HepG2 (cell line): ENCODE data around the gene AGER.

Source experiments
- HNRNPL ChIP-seq: fragments of 200-400 bp; formaldehyde crosslinking; IDR thresholded peaks from 2 replicates; pipeline ENCODE4 v1.6.1; 2017; ENCODE audit warnings: mild to moderate bottlenecking, low read depth, low read length
- TAF1 ChIP-seq: sonication (generic); formaldehyde crosslinking; IDR thresholded peaks from 2 replicates; pipeline ENCODE4 v1.4.0; 2020; ENCODE audit warnings: missing genetic modification reagents
- TBP ChIP-seq: sonication (generic); formaldehyde crosslinking; IDR thresholded peaks from 2 replicates; pipeline ENCODE4 v1.5.0; 2020; ENCODE audit warnings: missing genetic modification reagents
- ZKSCAN1 ChIP-seq: fragments of 150-350 bp; IDR thresholded peaks from 2 replicates; pipeline ENCODE4 v1.6.1; 2014; ENCODE audit warnings: low read length
- TF ChIP-seq, protein P1 (sequence below): sonication (generic); formaldehyde crosslinking; IDR thresholded peaks from 2 replicates; pipeline ENCODE4 v1.4.0; 2020; ENCODE audit warnings: mild to moderate bottlenecking, missing genetic modification reagents, borderline replicate concordance
- TF ChIP-seq, protein P2 (sequence below): sonication (generic); formaldehyde crosslinking; IDR thresholded peaks from 2 replicates; pipeline ENCODE4 v1.8.1; 2023; ENCODE audit warnings: mild to moderate bottlenecking, missing genetic modification reagents

DNA sequence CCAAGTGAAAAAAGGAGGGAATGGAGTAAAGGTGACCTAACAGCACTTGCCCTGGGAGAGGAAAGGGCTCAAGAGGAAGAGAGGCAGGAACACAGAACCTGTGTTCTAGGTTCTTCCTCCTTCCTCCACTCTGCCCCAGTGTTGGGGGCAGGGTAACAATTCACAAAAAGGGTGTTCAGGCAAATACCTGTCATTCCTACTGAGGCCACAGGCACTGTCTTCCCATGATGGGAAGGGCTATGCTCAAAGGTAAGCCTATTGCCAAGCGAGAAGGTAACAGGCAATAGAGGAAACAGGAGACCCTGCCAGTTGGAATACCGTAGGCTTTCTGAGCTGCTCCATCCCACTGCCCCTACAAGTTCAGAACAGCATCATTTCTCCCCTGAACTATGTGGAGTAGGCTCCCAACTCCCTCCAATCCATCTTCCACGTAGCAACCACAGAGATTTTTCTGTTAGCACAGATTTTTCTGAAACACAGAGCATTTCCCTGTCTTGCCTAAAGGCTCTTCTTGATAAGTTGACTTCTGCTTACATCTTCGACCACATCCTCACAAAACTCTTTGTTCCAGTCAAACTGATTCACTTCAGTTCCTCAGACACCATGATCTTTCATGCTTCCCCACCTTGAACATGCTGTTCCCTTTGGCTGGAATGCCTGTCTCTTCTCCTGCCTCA lies 10.9 kb downstream of the AGER start:
- TF ChIP-seq TAF1 (CRISPR knock-in tag) (no peak), TBP (CRISPR knock-in tag) (no peak), ZKSCAN1 (no peak), HNRNPL (no peak)
- TF ChIP-seq, protein P1, sequence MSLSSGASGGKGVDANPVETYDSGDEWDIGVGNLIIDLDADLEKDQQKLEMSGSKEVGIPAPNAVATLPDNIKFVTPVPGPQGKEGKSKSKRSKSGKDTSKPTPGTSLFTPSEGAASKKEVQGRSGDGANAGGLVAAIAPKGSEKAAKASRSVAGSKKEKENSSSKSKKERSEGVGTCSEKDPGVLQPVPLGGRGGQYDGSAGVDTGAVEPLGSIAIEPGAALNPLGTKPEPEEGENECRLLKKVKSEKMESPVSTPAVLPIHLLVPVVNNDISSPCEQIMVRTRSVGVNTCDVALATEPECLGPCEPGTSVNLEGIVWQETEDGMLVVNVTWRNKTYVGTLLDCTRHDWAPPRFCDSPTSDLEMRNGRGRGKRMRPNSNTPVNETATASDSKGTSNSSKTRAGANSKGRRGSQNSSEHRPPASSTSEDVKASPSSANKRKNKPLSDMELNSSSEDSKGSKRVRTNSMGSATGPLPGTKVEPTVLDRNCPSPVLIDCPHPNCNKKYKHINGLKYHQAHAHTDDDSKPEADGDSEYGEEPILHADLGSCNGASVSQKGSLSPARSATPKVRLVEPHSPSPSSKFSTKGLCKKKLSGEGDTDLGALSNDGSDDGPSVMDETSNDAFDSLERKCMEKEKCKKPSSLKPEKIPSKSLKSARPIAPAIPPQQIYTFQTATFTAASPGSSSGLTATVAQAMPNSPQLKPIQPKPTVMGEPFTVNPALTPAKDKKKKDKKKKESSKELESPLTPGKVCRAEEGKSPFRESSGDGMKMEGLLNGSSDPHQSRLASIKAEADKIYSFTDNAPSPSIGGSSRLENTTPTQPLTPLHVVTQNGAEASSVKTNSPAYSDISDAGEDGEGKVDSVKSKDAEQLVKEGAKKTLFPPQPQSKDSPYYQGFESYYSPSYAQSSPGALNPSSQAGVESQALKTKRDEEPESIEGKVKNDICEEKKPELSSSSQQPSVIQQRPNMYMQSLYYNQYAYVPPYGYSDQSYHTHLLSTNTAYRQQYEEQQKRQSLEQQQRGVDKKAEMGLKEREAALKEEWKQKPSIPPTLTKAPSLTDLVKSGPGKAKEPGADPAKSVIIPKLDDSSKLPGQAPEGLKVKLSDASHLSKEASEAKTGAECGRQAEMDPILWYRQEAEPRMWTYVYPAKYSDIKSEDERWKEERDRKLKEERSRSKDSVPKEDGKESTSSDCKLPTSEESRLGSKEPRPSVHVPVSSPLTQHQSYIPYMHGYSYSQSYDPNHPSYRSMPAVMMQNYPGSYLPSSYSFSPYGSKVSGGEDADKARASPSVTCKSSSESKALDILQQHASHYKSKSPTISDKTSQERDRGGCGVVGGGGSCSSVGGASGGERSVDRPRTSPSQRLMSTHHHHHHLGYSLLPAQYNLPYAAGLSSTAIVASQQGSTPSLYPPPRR (CRISPR knock-in tag), result no peak
- TF ChIP-seq, protein P2, sequence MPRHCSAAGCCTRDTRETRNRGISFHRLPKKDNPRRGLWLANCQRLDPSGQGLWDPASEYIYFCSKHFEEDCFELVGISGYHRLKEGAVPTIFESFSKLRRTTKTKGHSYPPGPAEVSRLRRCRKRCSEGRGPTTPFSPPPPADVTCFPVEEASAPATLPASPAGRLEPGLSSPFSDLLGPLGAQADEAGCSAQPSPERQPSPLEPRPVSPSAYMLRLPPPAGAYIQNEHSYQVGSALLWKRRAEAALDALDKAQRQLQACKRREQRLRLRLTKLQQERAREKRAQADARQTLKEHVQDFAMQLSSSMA (CRISPR knock-in tag), result no peak
